H1 (cell line): ENCODE results near the gene NR1H2. TPM values are rescaled to one million over a fixed set of nuclear protein-coding genes. Genes with fewer than 3 reads are reported as not detected.

Experiments used
- BACH1 ChIP-seq: IDR thresholded peaks from 2 replicates; pipeline ENCODE4 v1.6.1; 2012; ENCODE audit warnings: low read length, improper control_type of control experiment
- EGR1 ChIP-seq: IDR thresholded peaks from 2 replicates; pipeline ENCODE4 v1.6.1; 2011; ENCODE audit warnings: low read depth, low read length, borderline replicate concordance
- EP300 ChIP-seq, 2 experiments: IDR thresholded peaks; 1 replicate in 1 of 2; 2 replicates in 1 of 2; pipeline ENCODE4 v1.6.1; 2011 to 2012; ENCODE audit warnings: low read depth in 2 of 2, low read length in 2 of 2, mild to moderate bottlenecking in 2 of 2, borderline replicate concordance in 1 of 2, inconsistent platforms in 1 of 2, moderate library complexity in 1 of 2
- EZH2 ChIP-seq: fragments of 200-600 bp; sonication (generic); IDR thresholded peaks from 2 replicates; pipeline ENCODE4 v1.7.1; 2012; ENCODE audit warnings: low read depth, mild to moderate bottlenecking, moderate library complexity, low read length, inconsistent platforms; ENCODE audit not compliant: severe bottlenecking
- HDAC2 ChIP-seq, 2 experiments: fragments of 300-600 bp in 1 of 2; sonication (generic) in 1 of 2; IDR thresholded peaks; 2 replicates each; pipeline ENCODE4 v1.6.1; 2011 to 2012; ENCODE audit warnings: low read depth in 2 of 2, low read length in 2 of 2, mild to moderate bottlenecking in 2 of 2, moderate library complexity in 2 of 2, borderline replicate concordance in 1 of 2, inconsistent platforms in 1 of 2
- KDM1A ChIP-seq: fragments of 200-600, 300-600 bp; sonication (generic); IDR thresholded peaks from 2 replicates; pipeline ENCODE4 v1.7.1; 2016; ENCODE audit warnings: mild to moderate bottlenecking, low read length, borderline replicate concordance
- KDM4A ChIP-seq: IDR thresholded peaks from one replicate; pipeline ENCODE4 v1.7.1; 2012; ENCODE audit warnings: low read depth, mild to moderate bottlenecking, moderate library complexity, low read length, inconsistent platforms; ENCODE audit not compliant: severe bottlenecking
- POLR2A ChIP-seq, 2 experiments: IDR thresholded peaks; 1 replicate in 1 of 2; 2 replicates in 1 of 2; pipeline ENCODE4 v1.6.1; 2011; ENCODE audit warnings: low read depth in 2 of 2, low read length in 2 of 2, mild to moderate bottlenecking in 2 of 2; ENCODE audit errors: control extremely low read depth in 1 of 2
- POLR2AphosphoS5 ChIP-seq: IDR thresholded peaks from 2 replicates; pipeline ENCODE4 v1.6.1; 2011; ENCODE audit warnings: low read depth, low read length
- RBBP5 ChIP-seq: IDR thresholded peaks from 2 replicates; pipeline ENCODE4 v1.7.1; 2012; ENCODE audit warnings: low read depth, mild to moderate bottlenecking, inconsistent platforms, low read length, moderate library complexity, borderline replicate concordance
- SIN3A ChIP-seq, 2 experiments: IDR thresholded peaks in 1 of 2; conservative IDR thresholded peaks in 1 of 2; 2 replicates each; pipeline ENCODE4 v1.6.1; 2011 to 2012; ENCODE audit warnings: low read length in 2 of 2, improper control_type of control experiment in 1 of 2, low read depth in 1 of 2, mild to moderate bottlenecking in 1 of 2
- SIX5 ChIP-seq: IDR thresholded peaks from 2 replicates; pipeline ENCODE4 v1.6.1; 2011; ENCODE audit warnings: mild to moderate bottlenecking, low read depth, low read length
- SP4 ChIP-seq: IDR thresholded peaks from 2 replicates; pipeline ENCODE4 v1.6.1; 2012; ENCODE audit warnings: low read length, inconsistent platforms
- TAF1 ChIP-seq: IDR thresholded peaks from 2 replicates; pipeline ENCODE4 v1.6.1; 2011; ENCODE audit warnings: mild to moderate bottlenecking, low read depth, low read length
- polyA plus RNA-seq, 7 experiments: library from polyadenylated mRNA; depleted of rRNA in 3 of 7; stranded (reverse) in 5 of 7; unstranded in 2 of 7; fragments of >200 nt in 5 of 7; fragments of 200-250 nt in 2 of 7; gene quantifications; 1 replicate in 5 of 7; 2 replicates in 1 of 7; 4 replicates in 1 of 7; pipeline versions ENCODE4 v1.2.1 to v1.2.3, GENCODE V29; 2011 to 2013; ENCODE audit warnings: missing spikeins in 2 of 7, mixed read lengths in 2 of 7
- total RNA-seq: library from RNA; stranded (reverse); fragmentation: NEBNext Ultra II Directional; extraction: Animal tissue kit (Norgen Biotek cat#: 25700); gene quantifications from 2 replicates; pipeline ENCODE4 v1.2.1, GENCODE V29; 2021
- TF ChIP-seq, protein P1 (sequence below): IDR thresholded peaks from 2 replicates; pipeline ENCODE4 v1.6.1; 2012; ENCODE audit warnings: low read length, inconsistent platforms

The NR1H2 gene
- total and polyA plus RNA-seq, 2 of the 8 experiments (the other 6 are each of a cell fraction or from before 2014, with no cell fraction given) = 40.3 to 47.5 TPM

- TF ChIP-seq, protein P1, sequence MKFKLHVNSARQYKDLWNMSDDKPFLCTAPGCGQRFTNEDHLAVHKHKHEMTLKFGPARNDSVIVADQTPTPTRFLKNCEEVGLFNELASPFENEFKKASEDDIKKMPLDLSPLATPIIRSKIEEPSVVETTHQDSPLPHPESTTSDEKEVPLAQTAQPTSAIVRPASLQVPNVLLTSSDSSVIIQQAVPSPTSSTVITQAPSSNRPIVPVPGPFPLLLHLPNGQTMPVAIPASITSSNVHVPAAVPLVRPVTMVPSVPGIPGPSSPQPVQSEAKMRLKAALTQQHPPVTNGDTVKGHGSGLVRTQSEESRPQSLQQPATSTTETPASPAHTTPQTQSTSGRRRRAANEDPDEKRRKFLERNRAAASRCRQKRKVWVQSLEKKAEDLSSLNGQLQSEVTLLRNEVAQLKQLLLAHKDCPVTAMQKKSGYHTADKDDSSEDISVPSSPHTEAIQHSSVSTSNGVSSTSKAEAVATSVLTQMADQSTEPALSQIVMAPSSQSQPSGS = no peak
- TF ChIP-seq RBBP5 (0 out of 2 replicates have a peak, but pooled peaks have one; percentile 52), SIX5 (no peak), SP4 (no peak), EZH2 (no peak), HDAC2 (IDR thresholded peaks at IDR 0.05; ENCODE audit: borderline replicate concordance in 1 of 2, low read depth in 2 of 2, low read length in 2 of 2) (0 out of 4 replicates have a peak, but pooled peaks of 1 of the 2 experiments have one; percentile 12), KDM1A (no peak), TAF1 (0 out of 2 replicates have a peak, but pooled peaks have one; percentile 33), BACH1 (no peak), SIN3A (conservative IDR thresholded peaks at IDR 0.05 in 1 of 2, IDR thresholded peaks at IDR 0.05 in 1 of 2; ENCODE audit: low read depth in 1 of 2, low read length in 2 of 2) (peak in 1 of 2 experiments; percentile 57; a peak in 1 of 4 replicates), EP300 (IDR thresholded peaks at IDR 0.05; ENCODE audit: borderline replicate concordance in 1 of 2, low read depth in 2 of 2, low read length in 2 of 2) (no peak), EGR1 (no peak), KDM4A (peak; percentile 43), POLR2AphosphoS5 (peak; percentile 65; the same call in 1 of the 2 replicates), POLR2A (IDR thresholded peaks at IDR 0.05; ENCODE audit: control extremely low read depth in 1 of 2, low read depth in 2 of 2, low read length in 2 of 2) (peak in 1 of 2 experiments; percentile 46)
Observed at GRCh38 chr19:50330365-50331078, 45.7 kb upstream of the NR1H2 start (continued).
